ENCODE data around the gene FLT4. TPM values are rescaled to one million over a fixed set of nuclear protein-coding genes. Genes with fewer than 3 reads are reported as not detected.
"Not testable (repeated sequence)": the region's sequence is repeated elsewhere in the genome, so short reads cannot be mapped to it uniquely, and the experiment has no call there.

FLT4 gene
- total and polyA plus RNA-seq, 8 donors = 0.93 to 9.5 (median 3.1) TPM

DNA sequence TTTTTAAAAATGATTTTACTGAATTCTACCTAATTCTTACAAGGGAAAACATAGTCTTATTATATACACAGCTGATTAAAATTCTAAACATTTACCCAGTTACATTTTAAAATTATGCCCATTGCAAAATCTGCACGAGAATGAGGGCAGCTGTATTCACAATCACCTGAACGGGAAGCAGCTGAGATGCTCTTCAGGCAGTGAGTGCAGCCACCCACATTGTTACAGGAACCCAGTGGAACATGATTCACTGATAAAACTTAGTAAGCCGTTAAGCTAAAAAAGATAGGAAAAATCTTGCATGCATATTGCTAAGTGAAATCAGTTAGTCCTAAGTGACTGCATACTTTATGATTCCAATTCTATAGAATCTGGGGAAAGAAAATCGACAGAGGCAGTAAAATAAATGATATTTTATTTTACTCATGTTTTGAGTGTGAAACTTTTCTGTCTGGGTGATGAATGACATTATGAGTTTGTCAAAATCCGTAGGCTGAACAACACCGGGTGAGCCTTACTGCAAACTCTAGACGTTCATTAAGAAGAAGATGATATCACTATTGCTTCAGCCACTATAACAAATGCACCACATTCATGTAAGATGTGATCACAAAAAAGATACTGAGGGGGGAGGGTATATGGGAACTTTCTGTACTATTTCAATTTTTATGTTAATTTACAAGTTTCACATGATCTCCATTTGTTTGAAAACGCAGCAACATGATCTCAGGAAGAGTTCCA, 39.1 kb upstream of the FLT4 start:
- Histone ChIP-seq H3K36me3 (no peaks in the 10 kb centered on the region), H3K4me3 (no peak overlapping the region), H3K27me3 (peaks cover 0 to 70% (median 32%) of the 10 kb centered on the region in 3 donors), H3K4me1 (no peaks in the 10 kb centered on the region), H3K9me3 (no peaks in the 10 kb centered on the region), H3K27ac (no peak overlapping the region)
- DNase-seq = no peak
- TF ChIP-seq POLR2A (IDR thresholded peaks at IDR 0.05) (no peak), POLR2AphosphoS5 (IDR thresholded peaks at IDR 0.05) (no peak), EP300 (IDR thresholded peaks at IDR 0.05) (no peak)
- TF ChIP-seq, protein P1, sequence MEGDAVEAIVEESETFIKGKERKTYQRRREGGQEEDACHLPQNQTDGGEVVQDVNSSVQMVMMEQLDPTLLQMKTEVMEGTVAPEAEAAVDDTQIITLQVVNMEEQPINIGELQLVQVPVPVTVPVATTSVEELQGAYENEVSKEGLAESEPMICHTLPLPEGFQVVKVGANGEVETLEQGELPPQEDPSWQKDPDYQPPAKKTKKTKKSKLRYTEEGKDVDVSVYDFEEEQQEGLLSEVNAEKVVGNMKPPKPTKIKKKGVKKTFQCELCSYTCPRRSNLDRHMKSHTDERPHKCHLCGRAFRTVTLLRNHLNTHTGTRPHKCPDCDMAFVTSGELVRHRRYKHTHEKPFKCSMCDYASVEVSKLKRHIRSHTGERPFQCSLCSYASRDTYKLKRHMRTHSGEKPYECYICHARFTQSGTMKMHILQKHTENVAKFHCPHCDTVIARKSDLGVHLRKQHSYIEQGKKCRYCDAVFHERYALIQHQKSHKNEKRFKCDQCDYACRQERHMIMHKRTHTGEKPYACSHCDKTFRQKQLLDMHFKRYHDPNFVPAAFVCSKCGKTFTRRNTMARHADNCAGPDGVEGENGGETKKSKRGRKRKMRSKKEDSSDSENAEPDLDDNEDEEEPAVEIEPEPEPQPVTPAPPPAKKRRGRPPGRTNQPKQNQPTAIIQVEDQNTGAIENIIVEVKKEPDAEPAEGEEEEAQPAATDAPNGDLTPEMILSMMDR (IDR thresholded peaks at IDR 0.05) = no peak
- WGBS, 5 donors = 45 to 52% (median 51%) methylated on average over 8 of the region's 8 CpGs
- intact Hi-C loops (cut with DNase I; ENCODE audit: low total_unique reads) = no loop called here

DNA sequence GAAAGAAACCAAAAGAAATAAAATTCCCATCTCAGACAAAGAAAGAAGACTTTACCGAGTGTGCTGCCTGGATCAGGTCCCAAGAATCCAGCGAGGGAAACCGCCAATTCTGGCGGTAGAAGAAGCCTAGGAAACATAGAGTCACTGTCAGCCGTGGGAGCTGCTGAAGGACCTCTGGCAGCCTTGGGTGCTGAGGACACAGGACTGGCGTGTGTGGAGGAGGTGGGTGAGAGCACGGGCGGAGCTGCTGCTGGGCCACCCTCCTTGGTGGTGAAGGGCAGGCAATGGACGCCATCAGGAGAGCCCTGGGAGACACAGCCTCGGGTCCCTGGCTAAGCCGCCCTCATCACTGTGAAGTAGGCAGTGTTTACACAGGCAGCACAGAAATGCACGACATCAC, 37.4 kb upstream of the FLT4 start:
- peaks cover 0 to 80% (median 27%) of the 10 kb centered on the region in 3 donors for H3K27me3 ChIP-seq
- DNase-seq; H3K9me3 ChIP-seq; H3K36me3 ChIP-seq; H3K4me3 ChIP-seq; H3K27ac ChIP-seq; H3K4me1 ChIP-seq; intact Hi-C loops (cut with DNase I; ENCODE audit: low total_unique reads): not testable (repeated sequence)
- 62 to 72% (median 67%) methylated on average over 10 to 12 of the region's 12 CpGs for WGBS, 5 donors

DNA sequence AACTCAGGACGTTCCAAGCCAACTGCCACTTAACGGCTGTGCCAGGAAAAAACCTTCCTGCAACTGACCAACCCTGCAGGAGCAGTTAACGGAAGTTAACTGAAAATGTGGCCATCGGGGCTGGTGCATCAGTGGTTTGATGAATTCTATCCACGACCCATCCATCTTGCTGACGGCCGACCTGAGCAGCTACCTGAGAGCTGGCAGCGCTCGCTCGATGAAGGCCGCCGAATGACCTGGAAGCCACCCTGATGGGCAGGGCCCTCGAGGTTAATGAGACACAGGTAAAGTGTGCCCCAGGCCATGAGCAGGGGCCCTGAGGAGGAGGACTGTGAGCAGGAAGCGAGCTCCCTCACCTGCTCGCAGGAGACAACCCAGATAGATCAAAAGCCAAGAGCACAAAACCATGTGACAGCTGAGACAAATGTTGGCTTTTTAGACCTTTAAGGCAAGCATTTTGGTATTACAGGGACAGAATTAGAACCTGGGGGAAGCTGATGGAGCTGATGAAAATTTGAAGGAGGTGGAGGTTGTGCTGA, 35.3 kb upstream of the FLT4 start:
- 62 to 72% (median 71%) methylated on average over 13 to 15 of the region's 15 CpGs for WGBS, 5 donors
- Histone ChIP-seq H3K27me3 (peaks cover 0 to 74% (median 15%) of the 10 kb centered on the region in 3 donors), H3K27ac (no peak overlapping the region), H3K36me3 (no peaks in the 10 kb centered on the region), H3K4me3 (no peak overlapping the region), H3K4me1 (no peaks in the 10 kb centered on the region), H3K9me3 (no peaks in the 10 kb centered on the region)
- intact Hi-C loops (cut with DNase I; ENCODE audit: low total_unique reads) = no loop called here
- DNase-seq = no peak
- TF ChIP-seq, protein P1 (IDR thresholded peaks at IDR 0.05) = no peak
- TF ChIP-seq POLR2AphosphoS5 (IDR thresholded peaks at IDR 0.05) (no peak), EP300 (IDR thresholded peaks at IDR 0.05) (no peak), POLR2A (IDR thresholded peaks at IDR 0.05) (no peak)

DNA sequence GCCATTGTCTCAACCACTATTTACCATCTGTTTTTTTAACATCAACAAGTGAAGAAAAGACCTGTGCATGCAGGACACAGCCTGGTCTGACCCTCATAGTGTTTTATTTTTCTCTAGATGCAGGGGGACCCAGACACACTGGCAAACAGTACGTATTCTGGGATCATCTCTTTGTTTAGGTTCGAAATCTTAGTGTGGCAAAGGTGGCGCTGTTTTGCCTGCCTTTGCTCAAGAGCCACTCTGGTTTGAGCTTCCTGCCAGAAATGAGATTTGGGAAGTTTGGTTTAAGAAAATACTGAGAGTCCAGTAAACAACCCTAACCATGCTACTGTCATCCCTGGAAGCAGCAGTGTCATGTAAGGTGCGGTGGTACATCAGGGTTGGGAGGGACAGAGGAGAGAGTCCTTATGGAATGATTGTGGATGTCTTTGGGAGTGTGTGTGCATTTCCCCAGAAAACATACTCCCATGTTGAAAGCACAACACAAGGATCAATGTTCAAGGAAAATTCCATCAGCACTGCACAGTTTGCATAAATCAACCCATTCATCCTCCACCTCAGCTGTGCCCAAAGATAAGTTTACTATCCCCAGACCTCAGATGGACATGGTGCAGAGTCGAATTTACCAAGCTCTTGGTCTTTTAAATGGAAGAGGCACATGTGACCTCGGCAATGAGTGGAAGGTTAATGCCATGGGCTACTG, 34.0 kb upstream of the FLT4 start:
- 70 to 80% (median 76%) methylated on average over 6 of the region's 6 CpGs for WGBS, 5 donors
- intact Hi-C loops (cut with DNase I; ENCODE audit: low total_unique reads) = no loop called here
- Histone ChIP-seq H3K4me3 (no peak overlapping the region), H3K27me3 (peaks cover 0 to 74% (median 15%) of the 10 kb centered on the region in 3 donors), H3K36me3 (no peaks in the 10 kb centered on the region), H3K9me3 (no peaks in the 10 kb centered on the region), H3K27ac (no peak overlapping the region), H3K4me1 (no peaks in the 10 kb centered on the region)
- TF ChIP-seq, protein P1 (IDR thresholded peaks at IDR 0.05) = no peak
- TF ChIP-seq POLR2A (IDR thresholded peaks at IDR 0.05) (no peak), POLR2AphosphoS5 (IDR thresholded peaks at IDR 0.05) (no peak), EP300 (IDR thresholded peaks at IDR 0.05) (no peak)
- DNase-seq = no peak
